ENCODE data around the gene MSH5. TPM values are rescaled to one million over a fixed set of nuclear protein-coding genes. Genes with fewer than 3 reads are reported as not detected.

The MSH5 gene
- total and polyA plus RNA-seq, 7 donors = 1.4 to 3.0 (median 1.8) TPM

DNA sequence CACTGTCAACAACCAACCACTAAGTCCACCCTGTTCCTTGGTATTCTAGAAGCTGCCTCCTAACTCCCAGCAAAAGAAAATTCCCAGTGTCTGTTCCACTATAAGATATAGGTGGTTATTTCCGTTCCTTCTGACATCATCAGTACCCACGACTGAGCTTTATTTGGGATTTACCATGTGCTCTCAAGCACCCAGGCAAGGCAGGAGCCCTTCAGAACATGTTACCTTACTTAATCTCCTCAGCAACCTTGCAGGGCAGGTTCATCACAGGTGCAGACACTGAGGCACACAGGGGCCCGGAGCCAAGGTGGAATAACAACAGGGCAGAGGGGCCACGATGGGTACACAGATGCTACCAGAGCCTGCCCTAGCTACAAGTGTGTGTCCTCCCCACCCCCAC, 47.5 kb upstream of the MSH5 start:
- Histone ChIP-seq H3K9me3 (no peaks in the 10 kb centered on the region), H3K36me3 (ENCODE audit: insufficient read depth in 1 of 2, low read depth in 1 of 2) (peaks cover 12 to 100% of the 10 kb centered on the region in 2 donors), H3K27ac (no peak overlapping the region), H3K4me1 (no peaks in the 10 kb centered on the region), H3K27me3 (ENCODE audit: insufficient read depth in 3 of 3, low read length in 2 of 3) (no peaks in the 10 kb centered on the region), H3K4me3 (no peak overlapping the region)
- ATAC-seq (no peak), DNase-seq (no peak)
- intact Hi-C loops (cut with DNase I) = no loop called here
- WGBS, 3 donors = 82 to 84% (median 83%) methylated on average over 4 of the region's 4 CpGs
- no peak for TF ChIP-seq CTCF (IDR thresholded peaks at IDR 0.05)

DNA sequence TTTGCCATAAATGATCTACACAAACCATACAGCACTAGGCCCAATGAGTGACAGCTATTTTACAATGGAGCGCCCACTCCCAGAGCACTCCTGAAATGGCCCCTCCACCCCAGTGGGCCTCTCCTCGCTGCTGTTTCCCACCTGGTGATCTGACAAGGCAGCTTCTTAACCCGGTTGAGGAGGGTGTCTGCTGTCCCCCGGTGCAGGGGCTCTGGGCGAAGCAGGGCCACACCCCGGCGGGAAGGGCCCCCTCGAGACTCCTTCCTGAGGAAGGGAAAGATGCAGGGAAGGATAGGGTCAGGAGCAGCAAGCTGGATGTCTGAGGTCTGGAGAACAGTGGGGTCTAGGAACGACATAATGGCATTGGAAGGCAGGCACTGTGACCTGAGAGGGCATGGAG, 46.9 kb upstream of the MSH5 start:
- no peaks in the 10 kb centered on the region for H3K9me3 ChIP-seq
- 88 to 91% (median 90%) methylated on average over 9 of the region's 9 CpGs for WGBS, 3 donors
- H3K36me3 ChIP-seq (ENCODE audit: insufficient read depth in 1 of 2, low read depth in 1 of 2) = peaks cover 12 to 99% of the 10 kb centered on the region in 2 donors
- ATAC-seq (no peak), DNase-seq (no peak)
- H3K27ac ChIP-seq = no peak overlapping the region
- TF ChIP-seq CTCF (IDR thresholded peaks at IDR 0.05) = no peak
- peaks cover 2% of the 10 kb centered on the region for H3K4me1 ChIP-seq
- no peaks in the 10 kb centered on the region for H3K27me3 ChIP-seq (ENCODE audit: insufficient read depth in 3 of 3, low read length in 2 of 3)
- intact Hi-C loops (cut with DNase I) = no loop called here
- H3K4me3 ChIP-seq = no peak overlapping the region

- no peak overlapping the region for H3K27ac ChIP-seq
- TF ChIP-seq CTCF (IDR thresholded peaks at IDR 0.05) = no peak
- H3K4me3 ChIP-seq = no peak overlapping the region
- no peaks in the 10 kb centered on the region for H3K9me3 ChIP-seq
- ATAC-seq (no peak), DNase-seq (no peak)
- H3K36me3 ChIP-seq (ENCODE audit: insufficient read depth in 1 of 2, low read depth in 1 of 2) = peaks cover 12 to 99% of the 10 kb centered on the region in 2 donors
- WGBS, 3 donors = 88 to 93% (median 89%) methylated on average over 6 of the region's 6 CpGs
- H3K27me3 ChIP-seq (ENCODE audit: insufficient read depth in 3 of 3, low read length in 2 of 3) = no peaks in the 10 kb centered on the region
- intact Hi-C loops (cut with DNase I) = no loop called here
- H3K4me1 ChIP-seq = peaks cover 7% of the 10 kb centered on the region
These were observed 46.3 kb upstream of the MSH5 start for GRCh38 chr6:31693535-31693934.

DNA sequence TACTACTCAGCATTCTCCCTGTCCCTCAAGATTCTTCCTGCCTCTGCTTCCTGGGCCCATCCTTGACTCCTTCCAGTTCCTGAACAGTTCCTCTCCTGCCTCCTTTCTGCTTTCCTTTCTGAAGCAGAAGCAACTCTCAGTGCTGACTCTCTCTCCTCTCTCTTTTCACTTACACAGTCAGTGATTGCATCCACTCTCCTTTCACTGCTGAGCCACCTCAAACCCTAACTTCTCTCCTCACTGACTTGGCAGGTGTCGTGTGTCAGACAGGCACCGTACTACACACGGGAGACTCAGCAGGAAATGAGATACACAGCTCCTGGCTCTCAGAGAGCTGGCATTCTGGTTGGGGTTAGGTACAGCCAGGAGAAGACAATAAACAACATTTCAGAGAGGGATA, 42.2 kb upstream of the MSH5 start:
- peak in 1 of 4 donors; percentile 20 for ATAC-seq
- intact Hi-C loops (cut with DNase I) = no loop called here
- no peak for TF ChIP-seq CTCF (IDR thresholded peaks at IDR 0.05)

GRCh38 chr6:31700740-31701401, 38.9 kb upstream of the MSH5 start:
- 85 to 96% (median 89%) methylated on average over 5 of the region's 5 CpGs for WGBS, 3 donors
- peaks cover 32% of the 10 kb centered on the region for H3K4me1 ChIP-seq
- peak overlapping the region; percentile 98 for H3K27ac ChIP-seq
- H3K9me3 ChIP-seq = no peaks in the 10 kb centered on the region
- peaks cover 0 to 55% of the 10 kb centered on the region in 2 donors for H3K36me3 ChIP-seq (ENCODE audit: insufficient read depth in 1 of 2, low read depth in 1 of 2)
- DNase-seq (no peak), ATAC-seq (no peak)
- no peak for TF ChIP-seq CTCF (IDR thresholded peaks at IDR 0.05)
- intact Hi-C loops (cut with DNase I) = no loop called here
- H3K27me3 ChIP-seq (ENCODE audit: insufficient read depth in 3 of 3, low read length in 2 of 3) = no peaks in the 10 kb centered on the region
- peak overlapping the region; percentile 78 for H3K4me3 ChIP-seq

More for the DNA sequence above, 42.2 kb upstream of the MSH5 start:
- Histone ChIP-seq H3K4me3 (no peak overlapping the region), H3K9me3 (no peaks in the 10 kb centered on the region), H3K27me3 (ENCODE audit: insufficient read depth in 3 of 3, low read length in 2 of 3) (no peaks in the 10 kb centered on the region), H3K36me3 (ENCODE audit: insufficient read depth in 1 of 2, low read depth in 1 of 2) (peaks cover 0 to 88% of the 10 kb centered on the region in 2 donors), H3K27ac (peak overlapping the region; percentile 25), H3K4me1 (peaks cover 27% of the 10 kb centered on the region)
- 8 to 15% (median 15%) methylated on average over 3 of the region's 3 CpGs for WGBS, 3 donors
- DNase-seq = no peak

Measured in psoas muscle (tissue), 8 donors.